Measurements from ENCODE around the gene SOX5.

DNA sequence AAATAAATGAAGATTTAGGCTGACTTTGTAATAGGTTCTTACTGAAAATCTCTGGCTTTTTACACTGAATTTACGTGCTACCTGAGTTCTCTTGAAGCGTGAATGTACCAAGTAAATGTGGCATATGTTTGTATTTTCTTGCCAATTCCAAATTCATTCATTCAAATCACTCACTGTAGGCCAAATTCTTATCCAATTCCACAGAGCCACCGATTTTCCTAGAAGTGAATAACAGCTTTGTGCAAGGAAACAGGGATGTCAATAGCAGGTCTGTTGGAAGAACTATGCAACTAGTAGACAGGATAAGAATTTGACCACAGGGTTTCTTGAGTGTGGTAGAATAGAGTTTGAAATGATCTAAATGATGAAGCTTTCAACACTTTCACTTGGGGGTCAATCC lies 86.8 kb downstream of the SOX5 start:
- TF ChIP-seq PAX5 (IDR thresholded peaks at IDR 0.05; ENCODE audit: insufficient read depth, low read length, severe bottlenecking) (no peak), POLR2A (IDR thresholded peaks at IDR 0.05; ENCODE audit: low read depth, low read length) (no peak), TAF1 (IDR thresholded peaks at IDR 0.05; ENCODE audit: low read depth, low read length) (no peak), POLR2AphosphoS5 (IDR thresholded peaks at IDR 0.05; ENCODE audit: low read depth, low read length) (no peak), SPI1 (IDR thresholded peaks at IDR 0.05; ENCODE audit: low read depth, low read length) (no peak), POU2F2 (IDR thresholded peaks at IDR 0.05; ENCODE audit: low read depth, low read length) (no peak)
